Lung (tissue), 16 donors: ENCODE data around the gene ITPRIPL1. TPM values are rescaled to one million over a fixed set of nuclear protein-coding genes. Genes with fewer than 3 reads are reported as not detected.

Source experiments
- ATAC-seq: fragments of 200-7000 bp; cut with Tn5 transposase; one replicate; pipeline ENCODE4 v1.9.1; 2020; ENCODE audit warnings: moderate number of reproducible peaks; ENCODE audit not compliant: insufficient read depth, low FRiP score
- DNase-seq, 3 donors: peaks; one replicate each; pipeline ENCODE4 v3.0.0-alpha.2; 2013 to 2017
- H3K27ac ChIP-seq, 2 donors: one replicate each; pipeline ENCODE4 v1.5.1; 2013; ENCODE audit warnings: mild to moderate bottlenecking in 2 of 2, moderate library complexity in 2 of 2, control low read depth in 1 of 2, inconsistent platforms in 1 of 2, low read depth in 1 of 2, low read length in 1 of 2
- H3K27me3 ChIP-seq, 3 donors: one replicate each; pipeline ENCODE4 v1.5.1; 2013; ENCODE audit warnings: low read length in 2 of 3; ENCODE audit not compliant: control insufficient read depth in 3 of 3, insufficient read depth in 3 of 3
- H3K36me3 ChIP-seq, 4 donors: one replicate each; pipeline ENCODE4 v1.5.1; 2013; ENCODE audit warnings: low read length in 4 of 4, mild to moderate bottlenecking in 1 of 4, moderate library complexity in 1 of 4; ENCODE audit not compliant: control insufficient read depth in 4 of 4, insufficient read depth in 4 of 4
- H3K4me1 ChIP-seq, 5 donors: one replicate each; pipeline ENCODE4 v1.5.1; 2013; ENCODE audit warnings: low read length in 5 of 5, mild to moderate bottlenecking in 2 of 5, moderate library complexity in 1 of 5; ENCODE audit not compliant: control insufficient read depth in 5 of 5, insufficient read depth in 5 of 5
- H3K4me3 ChIP-seq: one replicate; pipeline ENCODE4 v1.5.1; 2013; ENCODE audit warnings: mild to moderate bottlenecking, control low read depth, moderate library complexity
- H3K9ac ChIP-seq, 2 donors: one replicate each; pipeline ENCODE4 v1.5.1; 2013; ENCODE audit warnings: low read length in 2 of 2, control low read depth in 1 of 2; ENCODE audit not compliant: insufficient read depth in 1 of 2
- H3K9me3 ChIP-seq, 4 donors: one replicate each; pipeline ENCODE4 v1.5.1; 2013; ENCODE audit warnings: low read length in 3 of 4, mild to moderate bottlenecking in 1 of 4, moderate library complexity in 1 of 4; ENCODE audit not compliant: control insufficient read depth in 4 of 4, insufficient read depth in 3 of 4
- CTCF ChIP-seq: IDR thresholded peaks from 2 replicates; pipeline ENCODE4 v1.5.1; 2012; ENCODE audit warnings: mild to moderate bottlenecking; ENCODE audit errors: control extremely low read depth, extremely low read depth
- WGBS, 2 donors: extraction: QIAGEN DNeasy Blood & Tissue Kit; methylation state at CpG; one replicate each; pipeline ENCODE4 v1.1.7; 2013; 5-methylcytosine and 5-hydroxymethylcytosine counted together
- long read RNA-seq, 5 donors: transcript quantifications; one replicate each; lab custom pipeline, GENCODE V29; 2026
- polyA plus RNA-seq, 2 donors: library from polyadenylated mRNA; stranded (reverse); fragments of 200-250 nt; gene quantifications; one replicate each; pipeline ENCODE4 v1.2.1, GENCODE V29; 2013
- total RNA-seq, 2 donors: library from RNA; depleted of rRNA in 1 of 2; stranded (reverse); fragments of >200 nt in 1 of 2; gene quantifications; one replicate each; pipeline ENCODE4 v1.2.1, GENCODE V29; 2014 to 2021
- donor health status: control.
- donor health status: control.
- donor health status: Bipolar disorder and iron deficiency.
- donor health status: healthy.
- donor health status: DM: yes; HTN: yes; CAD: no.

Gene ITPRIPL1
- total RNA-seq (1 to 10 TPM; 1.9 to 2.2 TPM), polyA plus RNA-seq (1 to 10 TPM in 1 of 2 donors, under 1 TPM in 1; 0.33 to 1.1 TPM)
- long read RNA-seq, donor 1, full-length matches to known transcripts, result 8 of 8 reads
- long read RNA-seq, donor 1, partial matches to known transcripts, result 0 of 8 reads
- long read RNA-seq, donor 1, other reads (novel, unspliced or antisense), result 0 of 8 reads
- long read RNA-seq, donor 2, full-length matches to known transcripts, result 3 of 3 reads
- long read RNA-seq, donor 2, partial matches to known transcripts, result 0 of 3 reads
- long read RNA-seq, donor 2, other reads (novel, unspliced or antisense), result 0 of 3 reads
- long read RNA-seq, donor 3, full-length matches to known transcripts, result 3 of 3 reads
- long read RNA-seq, donor 3, partial matches to known transcripts, result 0 of 3 reads
- long read RNA-seq, donor 3, other reads (novel, unspliced or antisense), result 0 of 3 reads
- long read RNA-seq, donor 4, full-length matches to known transcripts, result 8 of 8 reads
- long read RNA-seq, donor 4, partial matches to known transcripts, result 0 of 8 reads
- long read RNA-seq, donor 4, other reads (novel, unspliced or antisense), result 0 of 8 reads
- long read RNA-seq, donor 5, full-length matches to known transcripts, result 11 of 11 reads
- long read RNA-seq, donor 5, partial matches to known transcripts, result 0 of 11 reads
- long read RNA-seq, donor 5, other reads (novel, unspliced or antisense), result 0 of 11 reads

- no peak for TF ChIP-seq CTCF
- Histone ChIP-seq H3K27me3 (peaks cover 0 to 31% (median 23%) of the 10 kb centered on the region in 3 donors), H3K4me1 (peaks cover 0 to 36% (median 8%) of the 10 kb centered on the region in 5 donors), H3K36me3 (peaks cover 0 to 3% (median 0%) of the 10 kb centered on the region in 4 donors), H3K9me3 (no peaks in the 10 kb centered on the region), H3K27ac (no peak within 1 kb of the TSS), H3K9ac (peak within 1 kb of the TSS; percentile 27 to 76), H3K4me3 (peak within 1 kb of the TSS; percentile 5)
- WGBS, 2 donors, result 3 to 6% methylated on average over 54 to 58 of the region's 58 CpGs
- peak; percentile 41 to 53 (median 52) for DNase-seq
- ATAC-seq, result no peak
These were observed at the start of gene ITPRIPL1 for GRCh38 chr2:96325041-96325883. Gene ITPRIPL1 (plus strand): TSS chr2:96325317. CDS start chr2:96325840, 523 bp downstream.

GRCh38 chr2:96276787-96277499 is 48.2 kb upstream of the ITPRIPL1 start:
- TF ChIP-seq CTCF, result no peak
- no peaks in the 10 kb centered on the region for H3K9me3 ChIP-seq
- no peaks in the 10 kb centered on the region for H3K27me3 ChIP-seq
- H3K9ac ChIP-seq, result no peak overlapping the region
- H3K4me3 ChIP-seq, result no peak overlapping the region
- 92 to 95% methylated on average over 21 of the region's 21 CpGs for WGBS, 2 donors
- H3K36me3 ChIP-seq, result peaks cover 25 to 59% (median 56%) of the 10 kb centered on the region in 4 donors
- no peak for DNase-seq
- no peak overlapping the region for H3K27ac ChIP-seq
- no peaks in the 10 kb centered on the region for H3K4me1 ChIP-seq
- ATAC-seq, result no peak

GRCh38 chr2:96287273-96287856 is 37.8 kb upstream of the ITPRIPL1 start:
- TF ChIP-seq CTCF, result no peak
- H3K27me3 ChIP-seq, result no peaks in the 10 kb centered on the region
- WGBS, 2 donors, result 84 to 93% methylated on average over 6 of the region's 6 CpGs

More at GRCh38 chr2:96287273-96287856, 37.8 kb upstream of the ITPRIPL1 start:
- ATAC-seq (no peak), DNase-seq (no peak)
- Histone ChIP-seq H3K9ac (no peak overlapping the region), H3K4me1 (no peaks in the 10 kb centered on the region), H3K4me3 (no peak overlapping the region), H3K36me3 (peaks cover 65 to 88% (median 83%) of the 10 kb centered on the region in 4 donors), H3K27ac (no peak overlapping the region), H3K9me3 (no peaks in the 10 kb centered on the region)
